ENCODE results near the gene FAAP20.

FAAP20 gene

GRCh38 chr1:2203671-2204414, 9.3 kb upstream of the FAAP20 start:
- Histone ChIP-seq H3K36me3 (no peaks in the 10 kb centered on the region), H3K27me3 (no peaks in the 10 kb centered on the region), H3K4me1 (peaks cover 7% of the 10 kb centered on the region), H3K4me3 (ENCODE audit: low read depth, low read length) (peak overlapping the region; percentile 42), H3K9me3 (no peaks in the 10 kb centered on the region)
- TF ChIP-seq CTCF (IDR thresholded peaks at IDR 0.05; ENCODE audit: low read depth, low read length): no peak
- DNase-seq: no peak

GRCh38 chr1:2202843-2203601, 8.4 kb upstream of the FAAP20 start:
- no peak overlapping the region for H3K4me3 ChIP-seq (ENCODE audit: low read depth, low read length)
- no peaks in the 10 kb centered on the region for H3K36me3 ChIP-seq
- H3K9me3 ChIP-seq: no peaks in the 10 kb centered on the region
- no peak for DNase-seq
- no peak for TF ChIP-seq CTCF (IDR thresholded peaks at IDR 0.05; ENCODE audit: low read depth, low read length)
- H3K4me1 ChIP-seq: peaks cover 8% of the 10 kb centered on the region
- H3K27me3 ChIP-seq: no peaks in the 10 kb centered on the region

- no peak overlapping the region for H3K4me3 ChIP-seq (ENCODE audit: low read depth, low read length)
- no peaks in the 10 kb centered on the region for H3K27me3 ChIP-seq
- H3K4me1 ChIP-seq: peaks cover 8% of the 10 kb centered on the region
- DNase-seq: no peak
- no peak for TF ChIP-seq CTCF (IDR thresholded peaks at IDR 0.05; ENCODE audit: low read depth, low read length)
- H3K9me3 ChIP-seq: no peaks in the 10 kb centered on the region
- no peaks in the 10 kb centered on the region for H3K36me3 ChIP-seq
Measured at GRCh38 chr1:2202008-2202575, 7.5 kb upstream of the FAAP20 start.

GRCh38 chr1:2201062-2201461, 6.5 kb upstream of the FAAP20 start:
- H3K27me3 ChIP-seq: no peaks in the 10 kb centered on the region
- no peak overlapping the region for H3K4me3 ChIP-seq (ENCODE audit: low read depth, low read length)
- H3K4me1 ChIP-seq: peaks cover 8% of the 10 kb centered on the region
- DNase-seq: no peak
- H3K36me3 ChIP-seq: no peaks in the 10 kb centered on the region
- no peaks in the 10 kb centered on the region for H3K9me3 ChIP-seq
- TF ChIP-seq CTCF (IDR thresholded peaks at IDR 0.05; ENCODE audit: low read depth, low read length): no peak

- peaks cover 8% of the 10 kb centered on the region for H3K4me1 ChIP-seq
- H3K4me3 ChIP-seq (ENCODE audit: low read depth, low read length): no peak overlapping the region
- no peaks in the 10 kb centered on the region for H3K36me3 ChIP-seq
- DNase-seq: no peak
- H3K27me3 ChIP-seq: no peaks in the 10 kb centered on the region
- TF ChIP-seq CTCF (IDR thresholded peaks at IDR 0.05; ENCODE audit: low read depth, low read length): no peak
- H3K9me3 ChIP-seq: no peaks in the 10 kb centered on the region
Measured at GRCh38 chr1:2200308-2200943, 5.9 kb upstream of the FAAP20 start.
